Upper lobe of left lung (tissue), 6 donors: ENCODE measurements around the gene ITGA5. TPM values are rescaled to one million over a fixed set of nuclear protein-coding genes. Genes with fewer than 3 reads are reported as not detected.
A peak's percentile ranks its signal among the peaks of the same experiment; 100 is the strongest.

ENCODE experiments used
- ATAC-seq, 2 donors: fragments of 200-7000 bp; cut with Tn5 transposase; one replicate each; pipeline ENCODE4 v1.9.1; 2022; ENCODE audit warnings: mild to moderate bottlenecking in 2 of 2, moderate library complexity in 2 of 2; ENCODE audit not compliant: low FRiP score in 2 of 2
- DNase-seq, 2 donors: peaks; one replicate each; pipeline ENCODE4 v3.0.0-alpha.2; 2019 to 2020
- H3K27ac ChIP-seq, 4 donors: fragments of 200-600 bp; sonication (generic); one replicate each; pipeline ENCODE4 v1.5.1; 2016 to 2019
- H3K27me3 ChIP-seq, 4 donors: fragments of 200-600 bp; sonication (generic); one replicate each; pipeline ENCODE4 v1.5.1; 2017 to 2019
- H3K36me3 ChIP-seq, 4 donors: fragments of 200-600 bp; sonication (generic); one replicate each; pipeline ENCODE4 v1.5.1; 2016 to 2019
- H3K4me1 ChIP-seq, 4 donors: fragments of 200-600 bp; sonication (generic); one replicate each; pipeline ENCODE4 v1.5.1; 2018 to 2019
- H3K4me3 ChIP-seq, 4 donors: fragments of 200-600 bp; sonication (generic); one replicate each; pipeline ENCODE4 v1.5.1; 2017 to 2019; ENCODE audit warnings: mild to moderate bottlenecking in 2 of 4, moderate library complexity in 1 of 4
- H3K9me3 ChIP-seq, 4 donors: fragments of 200-600 bp; sonication (generic); one replicate each; pipeline ENCODE4 v1.5.1; 2018 to 2019
- EP300 ChIP-seq, 4 donors: sonication (generic); formaldehyde crosslinking; IDR thresholded peaks; one replicate each; pipeline ENCODE4 v1.5.1; 2017; ENCODE audit warnings: antibody characterized with exemption in 4 of 4, control low read depth in 2 of 4
- POLR2A ChIP-seq, 4 donors: fragments of 450-650 bp; IDR thresholded peaks; one replicate each; pipeline ENCODE4 v1.5.1; 2016 to 2017; ENCODE audit warnings: antibody characterized with exemption in 4 of 4, mild to moderate bottlenecking in 2 of 4
- POLR2AphosphoS5 ChIP-seq, 2 donors: sonication (generic); formaldehyde crosslinking; IDR thresholded peaks; one replicate each; pipeline ENCODE4 v1.5.1; 2017; ENCODE audit warnings: antibody characterized with exemption in 2 of 2
- whole genome bisulfite sequencing, 2 donors: methylation state at CpG; one replicate each; pipeline ENCODE4 v1.1.5; 2017 to 2018; 5-methylcytosine and 5-hydroxymethylcytosine counted together
- total RNA-seq, 6 donors: library from RNA; depleted of rRNA in 4 of 6; stranded (reverse); fragments of >200 nt in 4 of 6; gene quantifications; one replicate each; pipeline versions ENCODE4 v1.1.0 to v1.2.1, GENCODE V29; 2016 to 2021
- TF ChIP-seq, protein P1 (sequence below), 6 experiments: fragments of 450-650 bp in 4 of 6; fragments of 200-600 bp in 2 of 6; sonication (generic) in 2 of 6; IDR thresholded peaks; one replicate each; pipeline ENCODE4 v1.5.1; 2016 to 2019; ENCODE audit warnings: antibody characterized with exemption in 6 of 6
- donor health status: DM: no; HTN: no; CAD: no; lungs with moderate emphysema.
- donor health status: DM: no; HTN: yes; CAD: no; lungs with severe emphysema.

ITGA5 gene
- total RNA-seq, 6 donors from 2014 or later, result 48.3 to 146 (median 92.6) TPM

DNA sequence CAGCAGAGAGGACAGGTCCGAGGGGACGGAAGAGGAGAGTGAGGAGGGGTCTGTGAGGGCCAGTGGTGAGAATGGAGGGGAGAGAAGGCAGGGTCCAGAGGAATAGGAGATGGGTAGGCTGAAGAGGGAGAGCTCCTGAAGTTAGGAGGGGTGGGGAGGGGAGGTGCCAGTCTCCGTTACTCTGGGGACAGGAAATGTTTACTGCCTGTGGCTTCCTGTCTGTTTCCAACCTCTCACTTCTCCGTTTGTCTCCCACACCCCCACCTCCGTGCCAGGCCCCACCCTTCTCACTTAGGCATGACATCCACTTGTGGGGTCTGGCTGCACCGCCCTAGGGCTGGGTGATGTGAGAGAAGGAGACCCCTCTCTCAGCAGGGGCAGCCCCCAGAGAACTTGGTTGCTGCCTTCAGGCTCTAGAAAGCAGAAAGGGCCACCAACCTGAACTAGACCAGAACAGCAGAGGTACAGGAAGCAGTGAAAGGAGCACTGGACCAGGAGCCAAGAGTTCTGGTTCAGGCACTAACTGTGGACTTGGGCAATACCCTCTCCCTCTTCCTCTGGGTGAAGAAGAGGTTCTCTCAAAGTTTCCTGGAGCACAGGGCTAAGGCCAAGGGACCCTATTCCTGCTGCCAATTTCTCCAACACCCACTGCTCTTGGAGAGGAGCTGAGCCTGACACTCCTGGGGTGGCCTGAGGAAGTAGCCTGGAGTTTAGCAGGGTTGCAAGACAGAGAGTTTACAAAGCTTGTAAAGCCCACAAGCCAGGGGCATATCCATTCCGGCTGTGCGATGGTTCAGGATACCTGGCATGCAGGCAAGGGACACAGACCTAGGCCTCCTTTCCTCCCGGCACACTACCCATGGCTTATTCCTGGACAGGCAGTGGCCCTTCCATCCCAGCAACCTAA, 5.5 kb downstream of the ITGA5 start:
- Histone ChIP-seq H3K4me3 (peak overlapping the region in 3 of 4 donors; percentile 8 to 88 (median 26)), H3K36me3 (peaks cover 0 to 29% (median 9%) of the 10 kb centered on the region in 4 donors), H3K9me3 (no peaks in the 10 kb centered on the region), H3K27ac (peak overlapping the region; percentile 83 to 93 (median 87)), H3K4me1 (peaks cover 54 to 79% (median 67%) of the 10 kb centered on the region in 4 donors), H3K27me3 (no peaks in the 10 kb centered on the region)
- TF ChIP-seq EP300 (IDR thresholded peaks at IDR 0.05), result peak in 1 of 4 donors; percentile 10
- TF ChIP-seq POLR2A (IDR thresholded peaks at IDR 0.05), result peak in 1 of 4 donors; percentile 22
- TF ChIP-seq POLR2AphosphoS5 (IDR thresholded peaks at IDR 0.05), result peak in 1 of 2 donors; percentile 43
- TF ChIP-seq, protein P1, sequence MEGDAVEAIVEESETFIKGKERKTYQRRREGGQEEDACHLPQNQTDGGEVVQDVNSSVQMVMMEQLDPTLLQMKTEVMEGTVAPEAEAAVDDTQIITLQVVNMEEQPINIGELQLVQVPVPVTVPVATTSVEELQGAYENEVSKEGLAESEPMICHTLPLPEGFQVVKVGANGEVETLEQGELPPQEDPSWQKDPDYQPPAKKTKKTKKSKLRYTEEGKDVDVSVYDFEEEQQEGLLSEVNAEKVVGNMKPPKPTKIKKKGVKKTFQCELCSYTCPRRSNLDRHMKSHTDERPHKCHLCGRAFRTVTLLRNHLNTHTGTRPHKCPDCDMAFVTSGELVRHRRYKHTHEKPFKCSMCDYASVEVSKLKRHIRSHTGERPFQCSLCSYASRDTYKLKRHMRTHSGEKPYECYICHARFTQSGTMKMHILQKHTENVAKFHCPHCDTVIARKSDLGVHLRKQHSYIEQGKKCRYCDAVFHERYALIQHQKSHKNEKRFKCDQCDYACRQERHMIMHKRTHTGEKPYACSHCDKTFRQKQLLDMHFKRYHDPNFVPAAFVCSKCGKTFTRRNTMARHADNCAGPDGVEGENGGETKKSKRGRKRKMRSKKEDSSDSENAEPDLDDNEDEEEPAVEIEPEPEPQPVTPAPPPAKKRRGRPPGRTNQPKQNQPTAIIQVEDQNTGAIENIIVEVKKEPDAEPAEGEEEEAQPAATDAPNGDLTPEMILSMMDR (IDR thresholded peaks at IDR 0.05), result no peak
- WGBS, 2 donors, result 45 to 46% methylated on average over 8 to 9 of the region's 9 CpGs
- ATAC-seq, result peak; percentile 20 to 51
- peak in 1 of 2 donors; percentile 75 for DNase-seq

DNA sequence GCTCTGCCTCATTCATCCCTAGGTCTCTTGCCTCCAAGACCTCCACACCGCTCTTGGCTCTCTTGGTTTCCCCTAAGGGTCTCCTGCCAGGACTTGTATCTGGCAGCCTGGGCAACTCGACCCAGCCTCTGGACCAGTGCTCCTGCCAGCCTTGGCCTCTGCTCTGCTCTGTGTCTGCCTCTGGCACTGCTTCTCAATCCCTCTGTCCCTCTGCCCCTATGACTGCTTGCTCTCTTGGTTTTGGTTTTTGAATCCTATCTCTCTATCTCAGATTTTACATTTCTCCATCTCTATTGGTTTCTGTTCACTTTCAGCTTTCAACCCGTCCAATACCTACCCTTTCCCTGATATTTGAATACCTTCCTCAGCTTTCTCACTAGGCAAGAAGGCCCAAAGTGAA, 6.3 kb downstream of the ITGA5 start:
- TF ChIP-seq POLR2AphosphoS5 (IDR thresholded peaks at IDR 0.05) (no peak), EP300 (IDR thresholded peaks at IDR 0.05) (no peak)
- TF ChIP-seq, protein P1 (IDR thresholded peaks at IDR 0.05), result no peak
- DNase-seq, result no peak
- no peak for ATAC-seq
- Histone ChIP-seq H3K27me3 (no peaks in the 10 kb centered on the region), H3K9me3 (no peaks in the 10 kb centered on the region), H3K36me3 (peaks cover 0 to 35% (median 15%) of the 10 kb centered on the region in 4 donors), H3K4me3 (peak overlapping the region in 3 of 4 donors; percentile 8 to 88 (median 26)), H3K27ac (peak overlapping the region; percentile 83 to 93 (median 87)), H3K4me1 (peaks cover 58 to 79% (median 69%) of the 10 kb centered on the region in 4 donors)
- WGBS, 2 donors, result 50 to 58% methylated on average over 3 of the region's 3 CpGs

DNA sequence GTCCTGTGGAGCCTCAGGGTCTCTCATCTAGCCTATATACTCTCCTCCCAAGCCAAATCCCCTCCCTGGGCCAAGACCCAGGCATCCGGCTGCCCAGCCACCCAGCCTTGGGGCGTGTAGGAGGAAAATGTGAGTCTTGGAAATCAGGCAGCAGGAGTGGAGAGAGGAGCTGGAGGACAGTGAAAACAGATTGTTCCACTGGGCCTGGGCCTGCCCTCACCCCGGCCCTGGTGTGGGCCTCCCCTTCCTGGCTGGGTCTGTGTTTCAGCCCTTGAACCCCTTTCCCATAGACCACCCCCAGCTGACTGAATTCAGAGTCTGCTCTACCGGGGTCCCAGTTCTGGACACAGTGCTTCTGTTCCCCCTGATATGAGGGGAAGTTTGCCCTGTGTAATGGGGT, 6.7 kb downstream of the ITGA5 start:
- peaks cover 60 to 75% (median 66%) of the 10 kb centered on the region in 4 donors for H3K4me1 ChIP-seq
- H3K4me3 ChIP-seq, result peak overlapping the region in 3 of 4 donors; percentile 8 to 88 (median 26)
- TF ChIP-seq POLR2A (IDR thresholded peaks at IDR 0.05), result no peak
- no peaks in the 10 kb centered on the region for H3K27me3 ChIP-seq
- peak overlapping the region; percentile 83 to 93 (median 87) for H3K27ac ChIP-seq
- DNase-seq (no peak), ATAC-seq (no peak)
- H3K9me3 ChIP-seq, result no peaks in the 10 kb centered on the region
- 39 to 51% methylated on average over 3 to 4 of the region's 4 CpGs for WGBS, 2 donors
- peaks cover 1 to 40% (median 20%) of the 10 kb centered on the region in 4 donors for H3K36me3 ChIP-seq

DNA sequence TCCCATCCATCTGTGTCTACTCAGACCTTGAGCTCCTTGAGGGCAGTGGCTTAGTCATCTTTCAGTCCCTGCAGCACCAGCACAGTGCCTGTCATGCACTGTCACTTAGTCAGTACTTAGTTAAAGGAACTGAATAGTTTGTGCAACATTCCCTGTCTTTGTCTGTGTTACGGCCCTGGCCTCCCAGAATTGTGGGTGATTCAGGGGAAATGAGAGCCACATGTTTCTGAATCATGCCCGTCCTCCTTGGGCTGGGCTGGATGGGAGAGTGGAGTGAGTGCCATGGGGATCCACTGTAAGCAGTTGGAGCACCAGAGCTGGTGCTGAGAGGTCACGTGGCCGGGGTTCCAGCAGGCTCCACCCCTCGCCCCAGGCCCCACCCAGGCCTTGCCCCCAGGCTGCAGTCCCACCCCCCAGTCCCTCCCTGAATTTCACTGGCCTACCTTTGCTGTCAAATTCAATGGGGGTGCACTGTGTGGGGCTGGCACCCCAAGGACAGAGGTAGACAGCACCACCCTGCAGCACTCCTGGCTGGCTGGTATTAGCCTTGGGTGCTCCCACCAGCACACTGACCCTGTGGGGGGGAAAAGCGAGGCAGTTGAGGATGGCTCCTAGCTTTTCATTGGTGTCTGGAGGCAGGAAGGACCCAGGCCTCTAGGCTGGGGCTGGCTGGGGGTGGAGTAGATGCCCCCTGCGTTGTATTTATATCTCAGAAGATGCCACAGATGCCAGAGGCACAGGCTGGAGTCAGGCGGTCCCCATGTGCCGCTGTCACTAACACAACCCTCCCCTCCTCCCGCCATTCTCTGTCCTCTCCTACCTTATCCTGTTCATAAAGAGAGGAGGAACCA, 7.5 kb downstream of the ITGA5 start:
- 34 to 43% methylated on average over 5 to 9 of the region's 10 CpGs for whole genome bisulfite sequencing, 2 donors
- TF ChIP-seq, protein P1 (IDR thresholded peaks at IDR 0.05), result no peak
- peak in 1 of 4 donors; percentile 40 for TF ChIP-seq POLR2A (IDR thresholded peaks at IDR 0.05)
- peak; percentile 38 to 83 for TF ChIP-seq POLR2AphosphoS5 (IDR thresholded peaks at IDR 0.05)
- TF ChIP-seq EP300 (IDR thresholded peaks at IDR 0.05), result peak in 1 of 4 donors; percentile 28
- H3K27ac ChIP-seq, result peak overlapping the region; percentile 83 to 93 (median 87)
- no peaks in the 10 kb centered on the region for H3K9me3 ChIP-seq
- DNase-seq, result peak; percentile 86 to 87
- H3K4me3 ChIP-seq, result peak overlapping the region in 1 of 4 donors; percentile 88
- H3K4me1 ChIP-seq, result peaks cover 52 to 67% (median 59%) of the 10 kb centered on the region in 4 donors
- peak; percentile 86 to 90 for ATAC-seq
- H3K27me3 ChIP-seq, result no peaks in the 10 kb centered on the region
- peaks cover 7 to 47% (median 25%) of the 10 kb centered on the region in 4 donors for H3K36me3 ChIP-seq
